ENCODE measurements around the gene HSD11B2.
A peak's percentile ranks its signal among the peaks of the same experiment; 100 is the strongest.

Gene HSD11B2

GRCh38 chr16:67423611-67424260 lies 7.2 kb upstream of the HSD11B2 start:
- H3K36me3 Mint-ChIP-seq (ENCODE audit: low read depth): no peaks in the 10 kb centered on the region
- H3K4me1 Mint-ChIP-seq: peaks cover 40% of the 10 kb centered on the region
- TF ChIP-seq CTCF (IDR thresholded peaks at IDR 0.05; ENCODE audit: unreplicated experiment in 3 of 3): no peak
- no peaks in the 10 kb centered on the region for H3K9me3 Mint-ChIP-seq
- H3K27ac Mint-ChIP-seq: peak overlapping the region in 2 of 3 experiments; percentile 4 to 47
- peak overlapping the region in 1 of 3 experiments; percentile 36 for H3K4me3 Mint-ChIP-seq
- H3K27me3 Mint-ChIP-seq (ENCODE audit: low read depth): peaks cover 35% of the 10 kb centered on the region

- H3K27ac Mint-ChIP-seq: peak overlapping the region in 1 of 3 experiments; percentile 47
- peaks cover 43% of the 10 kb centered on the region for H3K4me1 Mint-ChIP-seq
- H3K4me3 Mint-ChIP-seq: no peak overlapping the region
- no peaks in the 10 kb centered on the region for H3K9me3 Mint-ChIP-seq
- TF ChIP-seq CTCF (IDR thresholded peaks at IDR 0.05; ENCODE audit: unreplicated experiment in 3 of 3): no peak
- H3K36me3 Mint-ChIP-seq (ENCODE audit: low read depth): no peaks in the 10 kb centered on the region
- peaks cover 39% of the 10 kb centered on the region for H3K27me3 Mint-ChIP-seq (ENCODE audit: low read depth)
These were observed 6.7 kb upstream of the HSD11B2 start for GRCh38 chr16:67424261-67424615.

GRCh38 chr16:67425061-67425460 lies 5.9 kb upstream of the HSD11B2 start:
- no peak for TF ChIP-seq CTCF (IDR thresholded peaks at IDR 0.05; ENCODE audit: unreplicated experiment in 3 of 3)
- H3K9me3 Mint-ChIP-seq: no peaks in the 10 kb centered on the region
- H3K36me3 Mint-ChIP-seq (ENCODE audit: low read depth): no peaks in the 10 kb centered on the region
- peaks cover 43% of the 10 kb centered on the region for H3K27me3 Mint-ChIP-seq (ENCODE audit: low read depth)
- H3K27ac Mint-ChIP-seq: peak overlapping the region; percentile 69 to 84 (median 80)
- H3K4me1 Mint-ChIP-seq: peaks cover 44% of the 10 kb centered on the region
- H3K4me3 Mint-ChIP-seq: peak overlapping the region in 1 of 3 experiments; percentile 36

GRCh38 chr16:67425580-67425979 lies 5.3 kb upstream of the HSD11B2 start:
- H3K27ac Mint-ChIP-seq: peak overlapping the region; percentile 69 to 84 (median 80)
- no peak for TF ChIP-seq CTCF (IDR thresholded peaks at IDR 0.05; ENCODE audit: unreplicated experiment in 3 of 3)
- peaks cover 44% of the 10 kb centered on the region for H3K4me1 Mint-ChIP-seq
- no peaks in the 10 kb centered on the region for H3K36me3 Mint-ChIP-seq (ENCODE audit: low read depth)
- H3K27me3 Mint-ChIP-seq (ENCODE audit: low read depth): peaks cover 46% of the 10 kb centered on the region
- no peaks in the 10 kb centered on the region for H3K9me3 Mint-ChIP-seq
- H3K4me3 Mint-ChIP-seq: peak overlapping the region in 1 of 3 experiments; percentile 36

- peaks cover 46% of the 10 kb centered on the region for H3K27me3 Mint-ChIP-seq (ENCODE audit: low read depth)
- H3K4me3 Mint-ChIP-seq: no peak overlapping the region
- H3K36me3 Mint-ChIP-seq (ENCODE audit: low read depth): no peaks in the 10 kb centered on the region
- H3K4me1 Mint-ChIP-seq: peaks cover 44% of the 10 kb centered on the region
- no peak for TF ChIP-seq CTCF (IDR thresholded peaks at IDR 0.05; ENCODE audit: unreplicated experiment in 3 of 3)
- H3K9me3 Mint-ChIP-seq: no peaks in the 10 kb centered on the region
- peak overlapping the region in 1 of 3 experiments; percentile 80 for H3K27ac Mint-ChIP-seq
These were observed 4.9 kb upstream of the HSD11B2 start for GRCh38 chr16:67426022-67426421.

- no peak for TF ChIP-seq CTCF (IDR thresholded peaks at IDR 0.05; ENCODE audit: unreplicated experiment in 3 of 3)
- peaks cover 44% of the 10 kb centered on the region for H3K4me1 Mint-ChIP-seq
- peaks cover 46% of the 10 kb centered on the region for H3K27me3 Mint-ChIP-seq (ENCODE audit: low read depth)
- no peaks in the 10 kb centered on the region for H3K9me3 Mint-ChIP-seq
- H3K27ac Mint-ChIP-seq: peak overlapping the region in 1 of 3 experiments; percentile 12
- H3K4me3 Mint-ChIP-seq: peak overlapping the region in 2 of 3 experiments; percentile 7 to 29
- H3K36me3 Mint-ChIP-seq (ENCODE audit: low read depth): no peaks in the 10 kb centered on the region
These were observed 4.0 kb upstream of the HSD11B2 start for GRCh38 chr16:67426950-67427349.

Measured in nephron (organoid).